GM12874 (cell line): ENCODE measurements around the gene KLHL11.

Experiments
- CTCF ChIP-seq: IDR thresholded peaks from 2 replicates; pipeline ENCODE4 v1.5.1; 2011; ENCODE audit warnings: low read depth, mild to moderate bottlenecking, control low read depth, low read length, moderate library complexity; ENCODE audit not compliant: insufficient read depth

KLHL11 gene

DNA sequence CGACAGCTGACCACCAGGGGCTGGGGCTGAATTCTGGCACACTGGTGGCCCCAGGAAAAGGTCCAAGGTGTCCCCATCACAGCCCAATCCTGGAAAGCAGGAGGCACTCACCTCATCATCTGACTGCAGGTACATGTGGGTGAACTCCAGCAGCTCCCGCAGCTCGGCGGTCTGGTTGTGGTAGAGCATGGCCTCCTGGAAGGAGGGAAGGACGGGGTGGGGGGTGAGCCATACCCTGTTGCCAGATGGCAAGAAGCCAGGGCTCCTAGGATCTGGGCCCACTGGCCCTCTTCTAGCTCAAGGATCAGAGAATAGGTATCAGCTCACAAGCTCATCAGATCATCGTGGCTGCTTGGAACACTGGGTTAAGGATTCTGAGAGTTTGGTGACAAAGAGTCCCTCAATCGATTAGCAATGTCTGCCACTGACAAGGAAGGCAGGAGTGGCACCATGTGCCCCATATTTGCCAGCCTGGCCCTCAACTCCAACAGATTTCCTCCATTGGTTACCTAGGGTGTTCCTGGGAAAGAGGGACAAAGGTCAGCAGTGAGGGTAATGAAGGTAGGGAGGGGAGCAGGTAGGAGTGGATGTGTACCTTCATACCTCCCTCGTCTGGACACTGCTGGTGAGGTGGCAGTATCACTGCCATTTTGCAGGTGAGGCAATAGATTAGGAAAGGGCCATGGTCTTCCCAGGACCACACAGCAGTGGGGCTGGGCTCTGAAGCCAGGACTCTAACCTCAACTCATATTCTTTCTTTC, 58.4 kb downstream of the KLHL11 start:
- no peak for TF ChIP-seq CTCF
